HEK293 (cell line): ENCODE results near the gene CNTNAP5.

Experiments used
- CTCF ChIA-PET: fragments of 350-600 bp; formaldehyde crosslinking; extraction: SDS; loops from one replicate; lab custom pipeline; 2021; ENCODE audit warnings: antibody characterized with exemption; lab: Yijun Ruan, JAX
- POLR2A ChIA-PET: fragments of 300-600 bp; formaldehyde crosslinking; extraction: SDS; loops from one replicate; lab custom pipeline; 2020; ENCODE audit warnings: antibody characterized with exemption, inconsistent platforms; lab: Yijun Ruan, JAX
- H3K27ac ChIP-seq: fragments of 200-500 bp; sonication (Bioruptor generic); 2 replicates; pipeline ENCODE4 v1.5.1; 2014; ENCODE audit warnings: low read depth, low read length, control low read depth, inconsistent platforms; ENCODE audit errors: extremely low read depth
- H3K36me3 ChIP-seq, 2 experiments: fragments of 200-500 bp in 1 of 2; sonication (Bioruptor generic) in 1 of 2; 1 replicate in 1 of 2; 2 replicates in 1 of 2; pipeline ENCODE4 v1.5.1; 2014 to 2017; ENCODE audit warnings: inconsistent platforms in 2 of 2, low read length in 2 of 2; ENCODE audit not compliant: control insufficient read depth in 2 of 2, insufficient read depth in 1 of 2
- H3K4me1 ChIP-seq: fragments of 200-500 bp; sonication (Bioruptor generic); 2 replicates; pipeline ENCODE4 v1.5.1; 2014; ENCODE audit warnings: mild to moderate bottlenecking, low read length, inconsistent platforms; ENCODE audit not compliant: control insufficient read depth, insufficient read depth
- H3K4me3 ChIP-seq: 2 replicates; pipeline ENCODE4 v1.5.1; 2011; ENCODE audit warnings: low read depth, mild to moderate bottlenecking, control low read depth, low read length, moderate library complexity
- H3K9me3 ChIP-seq: fragments of 200-500 bp; sonication (Bioruptor generic); 2 replicates; pipeline ENCODE4 v1.5.1; 2014; ENCODE audit warnings: low read depth, low read length, inconsistent platforms; ENCODE audit not compliant: control insufficient read depth, insufficient read depth
- HOXD13 ChIP-seq: sonication (generic); formaldehyde crosslinking; IDR thresholded peaks from 2 replicates; pipeline ENCODE4 v1.8.0; 2022; ENCODE audit warnings: missing genetic modification reagents, borderline replicate concordance
- KLF16 ChIP-seq: fragments of 450-650 bp; formaldehyde crosslinking; IDR thresholded peaks from 2 replicates; pipeline ENCODE4 v1.5.1; 2017; ENCODE audit warnings: missing biosample characterization, missing genetic modification characterization
- PRDM1 ChIP-seq: fragments of 450-650 bp; formaldehyde crosslinking; IDR thresholded peaks from 2 replicates; pipeline ENCODE4; 2016; ENCODE audit warnings: missing biosample characterization, missing genetic modification characterization
- SETDB1 ChIP-seq: IDR thresholded peaks from one replicate; pipeline ENCODE4 v1.6.1; 2017; ENCODE audit warnings: mild to moderate bottlenecking, low read length, moderate library complexity, mixed read lengths; ENCODE audit not compliant: insufficient read length
- TCF7L2 ChIP-seq: IDR thresholded peaks from 2 replicates; pipeline ENCODE4 v1.6.1; 2011; ENCODE audit warnings: low read depth, mild to moderate bottlenecking, inconsistent platforms, low read length, moderate library complexity, borderline replicate concordance
- ZBTB17 ChIP-seq: fragments of 450-650 bp; formaldehyde crosslinking; IDR thresholded peaks from 2 replicates; pipeline ENCODE4 v1.5.1; 2016; ENCODE audit warnings: missing biosample characterization, missing genetic modification characterization
- ZBTB20 ChIP-seq: fragments of 450-650 bp; formaldehyde crosslinking; IDR thresholded peaks from 2 replicates; pipeline ENCODE4 v1.5.1; 2016; ENCODE audit warnings: missing biosample characterization, missing genetic modification characterization
- ZNF138 ChIP-seq: fragments of 450-650 bp; formaldehyde crosslinking; IDR thresholded peaks from 2 replicates; pipeline ENCODE4 v1.5.1; 2016; ENCODE audit warnings: missing biosample characterization, missing genetic modification characterization, borderline replicate concordance
- ZNF184 ChIP-seq: fragments of 450-650 bp; IDR thresholded peaks from 2 replicates; pipeline ENCODE4 v1.5.1; 2018; ENCODE audit warnings: missing biosample characterization, mild to moderate bottlenecking, missing genetic modification characterization
- ZNF214 ChIP-seq: fragments of 450-650 bp; formaldehyde crosslinking; IDR thresholded peaks from 2 replicates; pipeline ENCODE4 v1.5.1; 2017; ENCODE audit warnings: missing biosample characterization, mild to moderate bottlenecking, missing genetic modification characterization, borderline replicate concordance
- ZNF221 ChIP-seq: fragments of 450-650 bp; formaldehyde crosslinking; IDR thresholded peaks from 2 replicates; pipeline ENCODE4 v1.5.1; 2017; ENCODE audit warnings: missing biosample characterization, missing genetic modification characterization, borderline replicate concordance
- ZNF37A ChIP-seq: fragments of 450-650 bp; IDR thresholded peaks from 2 replicates; pipeline ENCODE4 v1.5.1; 2018; ENCODE audit warnings: missing biosample characterization, missing genetic modification characterization
- ZNF473 ChIP-seq: fragments of 450-650 bp; formaldehyde crosslinking; IDR thresholded peaks from 2 replicates; pipeline ENCODE4 v1.5.1; 2017; ENCODE audit warnings: missing biosample characterization, missing genetic modification characterization
- ZNF560 ChIP-seq: fragments of 450-650 bp; formaldehyde crosslinking; IDR thresholded peaks from 2 replicates; pipeline ENCODE4 v1.5.1; 2017; ENCODE audit warnings: missing biosample characterization, missing genetic modification characterization, borderline replicate concordance
- ZNF629 ChIP-seq: fragments of 450-650 bp; formaldehyde crosslinking; IDR thresholded peaks from 2 replicates; pipeline ENCODE4 v1.5.1; 2017; ENCODE audit warnings: missing biosample characterization, missing genetic modification characterization
- ZNF670 ChIP-seq: fragments of 450-650 bp; formaldehyde crosslinking; IDR thresholded peaks from 2 replicates; pipeline ENCODE4 v1.5.1; 2016; ENCODE audit warnings: missing biosample characterization, missing genetic modification characterization, low read depth
- ZNF747 ChIP-seq: fragments of 450-650 bp; formaldehyde crosslinking; IDR thresholded peaks from 2 replicates; pipeline ENCODE4 v1.5.1; 2016; ENCODE audit warnings: missing biosample characterization, missing genetic modification characterization
- ZNF843 ChIP-seq: fragments of 450-650 bp; formaldehyde crosslinking; IDR thresholded peaks from 2 replicates; pipeline ENCODE4 v1.5.1; 2016; ENCODE audit warnings: missing biosample characterization, missing genetic modification characterization
- TF ChIP-seq, protein P1 (sequence below): fragments of 450-650 bp; formaldehyde crosslinking; IDR thresholded peaks from 2 replicates; pipeline ENCODE4 v1.5.1; 2017; ENCODE audit warnings: missing biosample characterization, missing genetic modification characterization
- TF ChIP-seq, protein P2 (sequence below): sonication (generic); formaldehyde crosslinking; IDR thresholded peaks from 2 replicates; pipeline ENCODE4 v1.8.1; 2022; ENCODE audit warnings: mild to moderate bottlenecking, moderate library complexity, missing genetic modification reagents
- TF ChIP-seq, protein P3 (sequence below): fragments of 450-650 bp; formaldehyde crosslinking; optimal IDR thresholded peaks from 2 replicates; pipeline ENCODE3; 2016; ENCODE audit warnings: missing biosample characterization, mild to moderate bottlenecking, missing genetic modification characterization
- TF ChIP-seq, protein P4 (sequence below): fragments of 450-650 bp; formaldehyde crosslinking; IDR thresholded peaks from 2 replicates; pipeline ENCODE4 v1.5.1; 2016; ENCODE audit warnings: missing biosample characterization, missing genetic modification characterization

The CNTNAP5 gene

DNA sequence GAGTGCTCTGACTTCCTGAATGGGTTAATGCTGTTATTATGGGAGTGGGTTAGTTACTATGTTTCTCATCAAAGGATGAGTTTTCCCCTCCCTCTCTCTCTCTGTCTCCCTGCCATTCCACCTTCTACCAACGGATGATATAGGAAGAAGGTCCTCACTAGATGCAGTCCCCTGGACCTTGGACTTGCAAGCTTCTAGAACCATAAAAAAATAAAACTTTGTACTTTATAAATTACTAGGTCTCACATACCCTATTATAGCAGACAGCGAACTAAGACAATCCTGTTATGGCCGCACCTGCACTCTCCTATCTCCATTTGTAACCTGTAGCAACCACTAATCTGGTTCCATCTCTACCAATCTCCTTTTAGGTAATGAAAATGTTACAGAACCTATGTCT lies 564.9 kb downstream of the CNTNAP5 start:
- H3K4me3 ChIP-seq: no peak overlapping the region
- no peak for TF ChIP-seq KLF16 (tag by site-specific recombination)
- TF ChIP-seq ZNF747: no peak
- no peak for TF ChIP-seq ZNF214 (tag by site-specific recombination)
- TF ChIP-seq ZBTB20: no peak
- TF ChIP-seq ZNF37A (tag by site-specific recombination): no peak
- TF ChIP-seq ZNF221 (tag by site-specific recombination): no peak
- TF ChIP-seq ZNF560 (tag by site-specific recombination): no peak
- no peak for TF ChIP-seq ZNF184
- no peak for TF ChIP-seq SETDB1
- TF ChIP-seq ZNF843 (tag by site-specific recombination): no peak
- TF ChIP-seq ZNF670 (tag by site-specific recombination): no peak
- TF ChIP-seq ZBTB17 (tag by site-specific recombination): no peak
- TF ChIP-seq PRDM1: no peak
- no peak for TF ChIP-seq ZNF629
- TF ChIP-seq, protein P1, sequence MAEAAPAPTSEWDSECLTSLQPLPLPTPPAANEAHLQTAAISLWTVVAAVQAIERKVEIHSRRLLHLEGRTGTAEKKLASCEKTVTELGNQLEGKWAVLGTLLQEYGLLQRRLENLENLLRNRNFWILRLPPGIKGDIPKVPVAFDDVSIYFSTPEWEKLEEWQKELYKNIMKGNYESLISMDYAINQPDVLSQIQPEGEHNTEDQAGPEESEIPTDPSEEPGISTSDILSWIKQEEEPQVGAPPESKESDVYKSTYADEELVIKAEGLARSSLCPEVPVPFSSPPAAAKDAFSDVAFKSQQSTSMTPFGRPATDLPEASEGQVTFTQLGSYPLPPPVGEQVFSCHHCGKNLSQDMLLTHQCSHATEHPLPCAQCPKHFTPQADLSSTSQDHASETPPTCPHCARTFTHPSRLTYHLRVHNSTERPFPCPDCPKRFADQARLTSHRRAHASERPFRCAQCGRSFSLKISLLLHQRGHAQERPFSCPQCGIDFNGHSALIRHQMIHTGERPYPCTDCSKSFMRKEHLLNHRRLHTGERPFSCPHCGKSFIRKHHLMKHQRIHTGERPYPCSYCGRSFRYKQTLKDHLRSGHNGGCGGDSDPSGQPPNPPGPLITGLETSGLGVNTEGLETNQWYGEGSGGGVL (tag by site-specific recombination): no peak
- TF ChIP-seq, protein P2, sequence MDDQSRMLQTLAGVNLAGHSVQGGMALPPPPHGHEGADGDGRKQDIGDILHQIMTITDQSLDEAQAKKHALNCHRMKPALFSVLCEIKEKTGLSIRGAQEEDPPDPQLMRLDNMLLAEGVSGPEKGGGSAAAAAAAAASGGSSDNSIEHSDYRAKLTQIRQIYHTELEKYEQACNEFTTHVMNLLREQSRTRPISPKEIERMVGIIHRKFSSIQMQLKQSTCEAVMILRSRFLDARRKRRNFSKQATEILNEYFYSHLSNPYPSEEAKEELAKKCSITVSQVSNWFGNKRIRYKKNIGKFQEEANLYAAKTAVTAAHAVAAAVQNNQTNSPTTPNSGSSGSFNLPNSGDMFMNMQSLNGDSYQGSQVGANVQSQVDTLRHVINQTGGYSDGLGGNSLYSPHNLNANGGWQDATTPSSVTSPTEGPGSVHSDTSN (CRISPR knock-in tag): no peak
- no peaks in the 10 kb centered on the region for H3K4me1 ChIP-seq
- H3K36me3 ChIP-seq: no peaks in the 10 kb centered on the region
- H3K27ac ChIP-seq: no peak overlapping the region
- ChIA-PET POLR2A (no interaction called here), CTCF (no interaction called here)
- H3K9me3 ChIP-seq: no peaks in the 10 kb centered on the region

DNA sequence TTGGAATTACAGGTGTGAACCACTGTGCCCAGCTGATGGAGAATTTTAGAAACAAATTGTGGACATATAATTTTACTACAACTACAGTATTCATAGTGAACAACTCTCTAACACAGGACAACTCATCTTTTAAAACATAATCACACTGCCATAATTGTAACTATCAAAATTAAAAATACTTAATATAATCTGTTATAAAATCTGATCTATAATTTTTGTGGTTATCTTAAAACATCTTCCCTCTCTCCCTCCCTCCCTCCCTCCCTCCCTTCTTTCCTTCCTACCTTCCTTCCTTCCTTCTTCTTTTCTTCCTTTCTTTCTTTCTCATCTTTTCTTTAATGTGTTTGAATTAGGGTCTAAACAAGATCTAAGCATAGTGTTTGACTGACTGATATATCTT lies 577.7 kb downstream of the CNTNAP5 start:
- Histone ChIP-seq H3K4me3 (no peak overlapping the region), H3K36me3 (no peaks in the 10 kb centered on the region), H3K27ac (no peak overlapping the region), H3K9me3 (no peaks in the 10 kb centered on the region), H3K4me1 (no peaks in the 10 kb centered on the region)
- ChIA-PET POLR2A (no interaction called here), CTCF (no interaction called here)
- TF ChIP-seq, protein P3, sequence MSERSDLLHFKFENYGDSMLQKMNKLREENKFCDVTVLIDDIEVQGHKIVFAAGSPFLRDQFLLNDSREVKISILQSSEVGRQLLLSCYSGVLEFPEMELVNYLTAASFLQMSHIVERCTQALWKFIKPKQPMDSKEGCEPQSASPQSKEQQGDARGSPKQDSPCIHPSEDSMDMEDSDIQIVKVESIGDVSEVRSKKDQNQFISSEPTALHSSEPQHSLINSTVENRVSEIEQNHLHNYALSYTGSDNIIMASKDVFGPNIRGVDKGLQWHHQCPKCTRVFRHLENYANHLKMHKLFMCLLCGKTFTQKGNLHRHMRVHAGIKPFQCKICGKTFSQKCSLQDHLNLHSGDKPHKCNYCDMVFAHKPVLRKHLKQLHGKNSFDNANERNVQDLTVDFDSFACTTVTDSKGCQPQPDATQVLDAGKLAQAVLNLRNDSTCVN (tag by site-specific recombination): no peak
- TF ChIP-seq, protein P4, sequence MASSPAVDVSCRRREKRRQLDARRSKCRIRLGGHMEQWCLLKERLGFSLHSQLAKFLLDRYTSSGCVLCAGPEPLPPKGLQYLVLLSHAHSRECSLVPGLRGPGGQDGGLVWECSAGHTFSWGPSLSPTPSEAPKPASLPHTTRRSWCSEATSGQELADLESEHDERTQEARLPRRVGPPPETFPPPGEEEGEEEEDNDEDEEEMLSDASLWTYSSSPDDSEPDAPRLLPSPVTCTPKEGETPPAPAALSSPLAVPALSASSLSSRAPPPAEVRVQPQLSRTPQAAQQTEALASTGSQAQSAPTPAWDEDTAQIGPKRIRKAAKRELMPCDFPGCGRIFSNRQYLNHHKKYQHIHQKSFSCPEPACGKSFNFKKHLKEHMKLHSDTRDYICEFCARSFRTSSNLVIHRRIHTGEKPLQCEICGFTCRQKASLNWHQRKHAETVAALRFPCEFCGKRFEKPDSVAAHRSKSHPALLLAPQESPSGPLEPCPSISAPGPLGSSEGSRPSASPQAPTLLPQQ (tag by site-specific recombination): no peak
- TF ChIP-seq TCF7L2 (no peak), ZNF138 (tag by site-specific recombination) (no peak), ZBTB17 (tag by site-specific recombination) (no peak), HOXD13 (CRISPR knock-in tag) (no peak), ZNF473 (tag by site-specific recombination) (no peak)
